H1 (cell line): Measurements from ENCODE around the gene LCA5. TPM values are rescaled to one million over a fixed set of nuclear protein-coding genes. Genes with fewer than 3 reads are reported as not detected.

ENCODE experiments used
- ASH2L ChIP-seq: fragments of 200-600, 300-600 bp; sonication (generic); IDR thresholded peaks from one replicate; pipeline ENCODE4 v1.7.1; 2017; ENCODE audit warnings: low read length
- CBX8 ChIP-seq: fragments of 300-800, 300-1000 bp; sonication (generic); IDR thresholded peaks from 2 replicates; pipeline ENCODE4 v1.7.1; 2016; ENCODE audit warnings: low read depth, low read length, borderline replicate concordance
- HDAC2 ChIP-seq, 2 experiments: fragments of 300-600 bp in 1 of 2; sonication (generic) in 1 of 2; IDR thresholded peaks; 2 replicates each; pipeline ENCODE4 v1.6.1; 2011 to 2012; ENCODE audit warnings: low read depth in 2 of 2, low read length in 2 of 2, mild to moderate bottlenecking in 2 of 2, moderate library complexity in 2 of 2, borderline replicate concordance in 1 of 2, inconsistent platforms in 1 of 2
- polyA plus RNA-seq, 7 experiments: library from polyadenylated mRNA; depleted of rRNA in 3 of 7; stranded (reverse) in 5 of 7; unstranded in 2 of 7; fragments of >200 nt in 5 of 7; fragments of 200-250 nt in 2 of 7; gene quantifications; 1 replicate in 5 of 7; 2 replicates in 1 of 7; 4 replicates in 1 of 7; pipeline versions ENCODE4 v1.2.1 to v1.2.3, GENCODE V29; 2011 to 2013; ENCODE audit warnings: missing spikeins in 2 of 7, mixed read lengths in 2 of 7
- total RNA-seq: library from RNA; stranded (reverse); fragmentation: NEBNext Ultra II Directional; extraction: Animal tissue kit (Norgen Biotek cat#: 25700); gene quantifications from 2 replicates; pipeline ENCODE4 v1.2.1, GENCODE V29; 2021

LCA5 gene
- total and polyA plus RNA-seq, 2 of the 8 experiments (the other 6 are each of a cell fraction or from before 2014, with no cell fraction given), result 0.44 to 3.6 TPM

- no peak for TF ChIP-seq CBX8
- no peak for TF ChIP-seq HDAC2 (IDR thresholded peaks at IDR 0.05; ENCODE audit: borderline replicate concordance in 1 of 2, low read depth in 2 of 2, low read length in 2 of 2)
- no peak for TF ChIP-seq ASH2L
These were observed 71.8 kb downstream of the LCA5 start (continued) for GRCh38 chr6:79465381-79465780.
